ENCODE measurements around the gene GDF2.

Gene GDF2

DNA sequence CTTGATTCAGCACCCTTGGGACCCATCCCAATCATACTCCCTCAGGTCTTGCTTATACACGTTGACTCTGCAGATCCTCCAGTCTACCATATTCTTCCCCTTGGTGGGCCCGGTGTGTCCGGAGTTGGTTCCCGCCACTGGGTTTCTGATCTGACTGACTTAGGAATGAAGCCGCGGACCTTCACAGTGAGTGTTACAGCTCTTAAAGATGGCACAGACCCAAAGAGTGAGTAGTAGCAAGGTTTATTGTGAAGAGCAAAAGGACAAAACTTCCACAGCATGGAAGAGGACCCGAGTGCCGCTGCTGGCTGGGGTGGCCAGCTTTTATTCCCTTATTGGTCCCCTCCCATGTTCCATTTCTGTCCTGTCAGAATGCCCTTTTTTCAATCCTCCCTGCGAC is 28.2 kb upstream of the GDF2 start:
- DNase-seq = no peak

DNA sequence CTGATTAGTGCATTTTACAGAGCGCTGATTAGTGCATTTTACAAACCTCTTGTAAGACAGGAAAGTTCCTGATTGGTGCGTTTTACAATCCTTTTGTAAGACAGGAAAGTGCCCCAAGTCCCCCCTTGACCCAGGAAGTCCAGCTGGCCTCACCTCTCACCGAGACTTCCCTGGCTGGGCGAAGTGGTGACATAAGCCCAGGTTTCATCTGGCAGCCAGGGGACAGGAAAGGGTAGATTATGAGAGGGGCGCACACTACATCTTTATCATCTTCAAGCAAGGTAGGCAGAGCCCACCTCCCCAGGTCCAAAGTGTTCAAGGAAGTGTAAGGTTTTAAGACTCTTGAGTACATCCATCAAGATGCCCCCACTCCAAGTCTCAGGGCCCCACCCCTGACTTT is 27.8 kb upstream of the GDF2 start:
- no peak for DNase-seq

DNA sequence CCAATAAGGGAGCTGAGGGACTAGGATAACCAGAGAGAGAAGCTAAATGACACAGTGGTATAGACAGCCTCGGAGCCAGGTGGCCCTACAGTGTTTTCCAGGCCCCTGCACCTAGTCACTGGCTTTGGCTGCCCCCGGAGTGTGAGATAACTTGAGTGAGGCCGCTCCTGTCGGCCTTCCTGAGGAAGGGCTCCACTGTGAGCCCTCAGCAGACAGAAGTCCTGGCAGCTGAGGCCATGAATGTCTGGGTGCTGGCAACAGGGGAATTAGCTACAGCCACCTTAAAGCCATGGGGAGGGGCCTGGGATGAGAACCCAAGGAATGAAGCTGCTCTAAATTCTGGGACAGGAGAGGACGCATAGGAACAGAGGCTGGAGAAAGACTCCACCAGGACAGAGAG is 26.8 kb upstream of the GDF2 start:
- DNase-seq = no peak

GRCh38 chr10:47296156-47296894 is 25.9 kb upstream of the GDF2 start:
- DNase-seq = no peak

- DNase-seq = no peak
These were observed 25.3 kb upstream of the GDF2 start for GRCh38 chr10:47296941-47297340.

- DNase-seq = no peak
These were observed 24.3 kb upstream of the GDF2 start for GRCh38 chr10:47297866-47298540.

- DNase-seq = no peak
These were observed 23.5 kb upstream of the GDF2 start for GRCh38 chr10:47298715-47299114.

- DNase-seq = peak; percentile 60
These were observed 22.4 kb upstream of the GDF2 start, which contains the start of gene GDF10 for GRCh38 chr10:47299611-47300428. GDF10 (plus strand) TSS chr10:47300197; CDS start chr10:47300652, 455 bp downstream.

DNA sequence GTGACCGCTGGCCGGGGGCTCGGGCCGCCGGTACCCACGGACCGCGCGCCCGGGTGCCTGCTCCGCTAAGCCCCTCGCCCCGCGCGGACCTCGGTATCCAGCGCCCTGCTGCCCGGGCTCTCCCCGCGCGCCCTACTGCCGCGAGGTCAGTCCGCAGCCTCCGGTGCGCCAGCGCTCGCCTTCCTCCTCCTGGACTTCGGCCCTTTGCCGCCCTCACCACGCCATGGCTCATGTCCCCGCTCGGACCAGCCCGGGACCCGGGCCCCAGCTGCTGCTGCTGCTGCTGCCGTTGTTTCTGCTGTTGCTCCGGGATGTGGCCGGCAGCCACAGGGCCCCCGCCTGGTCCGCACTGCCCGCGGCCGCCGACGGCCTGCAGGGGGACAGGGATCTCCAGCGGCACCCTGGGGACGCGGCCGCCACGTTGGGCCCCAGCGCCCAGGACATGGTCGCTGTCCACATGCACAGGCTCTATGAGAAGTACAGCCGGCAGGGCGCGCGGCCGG is 21.8 kb upstream of the GDF2 start:
- peak; percentile 74 for DNase-seq

- no peak for DNase-seq
These were observed 20.4 kb upstream of the GDF2 start for GRCh38 chr10:47301833-47302232.

- no peak for DNase-seq
These were observed 19.1 kb upstream of the GDF2 start for GRCh38 chr10:47303105-47303504.

- no peak for DNase-seq
These were observed 18.4 kb upstream of the GDF2 start for GRCh38 chr10:47303866-47304265.

DNA sequence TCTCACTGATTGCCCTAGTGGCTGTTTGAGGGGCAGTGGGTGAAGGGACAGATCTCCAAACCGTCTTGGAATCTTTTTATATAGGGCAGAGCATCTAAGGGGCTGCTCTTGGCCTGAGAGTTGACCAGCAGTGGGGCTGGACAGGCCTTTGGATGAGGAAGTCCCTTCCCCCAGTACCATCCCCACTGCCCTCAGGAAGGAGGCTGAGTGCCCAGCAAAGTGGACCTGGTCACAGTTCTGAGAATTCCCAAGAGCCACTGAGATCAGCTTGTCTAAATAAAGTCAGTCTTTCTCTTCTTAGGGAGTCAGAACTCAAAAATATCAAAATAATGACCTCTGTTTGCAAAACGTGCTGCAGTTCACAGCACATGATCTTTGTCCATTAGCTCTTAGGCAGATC is 16.7 kb upstream of the GDF2 start:
- no peak for DNase-seq

GRCh38 chr10:47306387-47307210 is 15.7 kb upstream of the GDF2 start:
- DNase-seq = no peak

DNA sequence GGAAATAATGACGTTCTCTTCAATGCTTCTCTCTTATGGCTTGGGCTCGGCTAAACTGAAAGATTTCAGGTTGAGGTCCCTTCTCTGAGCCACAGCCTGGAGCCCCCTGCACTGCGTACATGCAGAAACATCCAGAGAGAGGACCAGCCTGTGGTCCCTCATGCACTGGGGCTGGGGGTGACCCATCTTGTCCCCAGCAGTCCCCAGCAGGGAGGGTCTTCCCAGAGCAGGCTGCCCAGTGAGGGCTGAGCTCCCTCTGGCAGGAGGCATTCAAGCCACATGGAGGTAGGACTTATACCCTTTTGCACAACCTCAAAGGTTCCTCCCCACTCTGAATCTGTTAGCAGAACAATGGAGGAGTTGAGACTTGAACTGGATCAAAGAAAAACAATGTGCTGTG is 14.9 kb upstream of the GDF2 start:
- no peak for DNase-seq

- DNase-seq = no peak
These were observed 13.5 kb upstream of the GDF2 start for GRCh38 chr10:47308775-47309174.

DNA sequence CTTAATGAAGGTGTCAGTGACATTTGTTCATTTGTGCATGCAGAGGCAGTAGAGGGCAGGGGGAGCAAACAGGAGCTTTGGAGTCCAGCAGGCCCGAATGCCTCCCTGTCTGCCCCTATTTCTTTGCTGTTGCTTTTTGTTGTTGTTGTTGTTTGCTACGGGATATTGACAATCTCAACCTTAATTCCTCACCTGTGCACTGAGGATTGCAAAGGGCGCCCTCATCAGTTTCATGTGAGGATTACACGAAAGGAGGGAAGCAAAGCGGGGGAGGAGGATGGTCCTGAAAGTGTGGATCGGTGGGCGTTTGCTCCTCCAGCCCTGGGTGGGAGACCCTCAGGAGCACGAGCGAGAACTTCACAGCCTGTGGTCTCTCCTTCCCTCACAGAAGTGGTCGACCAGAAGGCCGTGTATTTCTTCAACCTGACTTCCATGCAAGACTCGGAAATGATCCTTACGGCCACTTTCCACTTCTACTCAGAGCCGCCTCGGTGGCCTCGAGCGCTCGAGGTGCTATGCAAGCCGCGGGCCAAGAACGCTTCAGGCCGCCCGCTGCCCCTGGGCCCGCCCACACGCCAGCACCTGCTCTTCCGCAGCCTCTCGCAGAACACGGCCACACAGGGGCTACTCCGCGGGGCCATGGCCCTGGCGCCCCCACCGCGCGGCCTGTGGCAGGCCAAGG is 12.7 kb upstream of the GDF2 start:
- no peak for DNase-seq

GRCh38 chr10:47310090-47310505 is 12.2 kb upstream of the GDF2 start:
- DNase-seq = no peak

DNA sequence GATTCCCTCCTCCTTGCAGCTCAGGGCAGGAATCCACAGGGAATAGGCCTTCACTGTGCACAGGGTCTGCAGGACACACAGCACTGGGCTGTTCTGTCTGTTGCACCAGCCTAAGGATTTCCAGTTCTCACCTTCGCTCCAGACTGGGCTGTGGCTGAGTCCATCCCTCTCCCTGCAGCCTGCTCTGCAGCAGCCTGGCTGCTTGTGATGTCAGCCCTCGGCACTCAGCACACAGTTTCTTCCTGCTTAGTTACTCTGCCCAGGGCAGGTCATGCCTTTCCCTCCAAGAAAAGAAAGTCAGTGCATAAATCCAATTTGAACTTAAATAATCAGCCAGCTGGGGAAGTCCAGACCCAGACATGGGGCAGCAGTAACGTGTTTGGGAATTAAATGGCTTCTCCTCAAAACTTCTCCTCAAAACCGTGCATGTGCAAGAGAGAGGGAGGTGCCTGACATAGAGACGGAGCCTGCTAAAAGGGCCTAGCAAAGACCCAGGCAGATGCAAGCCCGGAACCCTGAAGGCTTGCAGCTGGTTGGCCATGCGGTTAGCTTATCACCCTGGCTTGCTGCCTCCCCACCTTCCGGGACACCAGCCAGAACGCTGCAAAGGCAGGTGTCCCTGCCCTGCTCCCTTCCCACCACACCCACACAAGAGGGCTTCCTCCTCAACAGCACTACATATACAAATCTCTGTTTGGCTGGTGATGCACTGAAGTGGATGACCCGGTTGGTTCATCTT is 10.9 kb upstream of the GDF2 start:
- no peak for DNase-seq

- peak; percentile 83 for DNase-seq
These were observed 10.2 kb upstream of the GDF2 start for GRCh38 chr10:47311932-47312662.

- no peak for DNase-seq
These were observed 9.6 kb upstream of the GDF2 start for GRCh38 chr10:47312663-47312995.
